Measurements from ENCODE around the gene ATP5ME. TPM values are rescaled to one million over a fixed set of nuclear protein-coding genes. Genes with fewer than 3 reads are reported as not detected.

Gene ATP5ME
- polyA plus RNA-seq, 3 donors from 2014 or later: 466 to 581 (median 532) TPM

GRCh38 chr4:684623-685327, 10.7 kb upstream of the ATP5ME start:
- no peak for DNase-seq
- H3K4me3 Mint-ChIP-seq: peak overlapping the region in 1 of 5 donors; percentile 0
- no peaks in the 10 kb centered on the region for H3K9me3 Mint-ChIP-seq
- peak overlapping the region in 2 of 6 donors; percentile 0 to 26 for H3K27ac Mint-ChIP-seq
- H3K36me3 Mint-ChIP-seq: no peaks in the 10 kb centered on the region
- peaks cover 20 to 23% of the 10 kb centered on the region in 2 donors for H3K4me1 Mint-ChIP-seq
- peaks cover 2 to 8% (median 7%) of the 10 kb centered on the region in 3 donors for H3K27me3 Mint-ChIP-seq (ENCODE audit: low read depth in 3 of 3)

GRCh38 chr4:683982-684622, 10.0 kb upstream of the ATP5ME start:
- H3K9me3 Mint-ChIP-seq: no peaks in the 10 kb centered on the region
- peak overlapping the region in 4 of 6 donors; percentile 21 to 72 (median 45) for H3K27ac Mint-ChIP-seq
- peaks cover 2 to 8% (median 7%) of the 10 kb centered on the region in 3 donors for H3K27me3 Mint-ChIP-seq (ENCODE audit: low read depth in 3 of 3)
- H3K4me1 Mint-ChIP-seq: peaks cover 15 to 18% of the 10 kb centered on the region in 2 donors
- H3K4me3 Mint-ChIP-seq: no peak overlapping the region
- peak in 2 of 3 donors; percentile 35 to 40 for DNase-seq
- H3K36me3 Mint-ChIP-seq: no peaks in the 10 kb centered on the region

GRCh38 chr4:683247-683897, 9.3 kb upstream of the ATP5ME start:
- Mint-ChIP-seq H3K4me3 (no peak overlapping the region), H3K4me1 (peaks cover 15 to 18% of the 10 kb centered on the region in 2 donors), H3K36me3 (no peaks in the 10 kb centered on the region), H3K27ac (peak overlapping the region in 3 of 6 donors; percentile 29 to 72 (median 61)), H3K9me3 (no peaks in the 10 kb centered on the region), H3K27me3 (ENCODE audit: low read depth in 3 of 3) (peaks cover 2 to 8% (median 7%) of the 10 kb centered on the region in 3 donors)
- no peak for DNase-seq

GRCh38 chr4:682490-683172, 8.6 kb upstream of the ATP5ME start:
- peak overlapping the region in 2 of 5 donors; percentile 27 to 39 for H3K4me3 Mint-ChIP-seq
- DNase-seq: no peak
- H3K27ac Mint-ChIP-seq: peak overlapping the region in 1 of 6 donors; percentile 55
- peaks cover 15 to 16% of the 10 kb centered on the region in 2 donors for H3K4me1 Mint-ChIP-seq
- no peaks in the 10 kb centered on the region for H3K36me3 Mint-ChIP-seq
- H3K27me3 Mint-ChIP-seq (ENCODE audit: low read depth in 3 of 3): peaks cover 5 to 8% (median 7%) of the 10 kb centered on the region in 3 donors
- no peaks in the 10 kb centered on the region for H3K9me3 Mint-ChIP-seq

GRCh38 chr4:681736-682451, 7.8 kb upstream of the ATP5ME start:
- H3K4me1 Mint-ChIP-seq: peaks cover 15% of the 10 kb centered on the region in 2 donors
- H3K4me3 Mint-ChIP-seq: no peak overlapping the region
- DNase-seq: peak in 2 of 3 donors; percentile 32 to 36

GRCh38 chr4:680928-681645, 7.0 kb upstream of the ATP5ME start:
- Mint-ChIP-seq H3K27me3 (ENCODE audit: low read depth in 3 of 3) (peaks cover 5 to 8% (median 8%) of the 10 kb centered on the region in 3 donors), H3K9me3 (no peaks in the 10 kb centered on the region), H3K4me3 (peak overlapping the region; percentile 70 to 82 (median 76)), H3K27ac (peak overlapping the region; percentile 89 to 95 (median 92)), H3K4me1 (peaks cover 15% of the 10 kb centered on the region in 2 donors), H3K36me3 (no peaks in the 10 kb centered on the region)
- peak; percentile 85 to 87 (median 85) for DNase-seq

More at GRCh38 chr4:681736-682451, 7.8 kb upstream of the ATP5ME start:
- no peaks in the 10 kb centered on the region for H3K36me3 Mint-ChIP-seq
- no peaks in the 10 kb centered on the region for H3K9me3 Mint-ChIP-seq
- peaks cover 5 to 8% (median 7%) of the 10 kb centered on the region in 3 donors for H3K27me3 Mint-ChIP-seq (ENCODE audit: low read depth in 3 of 3)
- peak overlapping the region in 2 of 6 donors; percentile 49 to 55 for H3K27ac Mint-ChIP-seq

GRCh38 chr4:680551-680927, 6.5 kb upstream of the ATP5ME start:
- no peaks in the 10 kb centered on the region for H3K9me3 Mint-ChIP-seq
- DNase-seq: no peak
- peaks cover 15% of the 10 kb centered on the region in 2 donors for H3K4me1 Mint-ChIP-seq
- peaks cover 5 to 8% (median 8%) of the 10 kb centered on the region in 3 donors for H3K27me3 Mint-ChIP-seq (ENCODE audit: low read depth in 3 of 3)
- no peaks in the 10 kb centered on the region for H3K36me3 Mint-ChIP-seq
- H3K4me3 Mint-ChIP-seq: peak overlapping the region; percentile 70 to 82 (median 76)
- peak overlapping the region; percentile 89 to 95 (median 92) for H3K27ac Mint-ChIP-seq

- no peak for DNase-seq
- Mint-ChIP-seq H3K27me3 (ENCODE audit: low read depth in 3 of 3) (peaks cover 5 to 8% (median 8%) of the 10 kb centered on the region in 3 donors), H3K36me3 (no peaks in the 10 kb centered on the region), H3K9me3 (no peaks in the 10 kb centered on the region), H3K27ac (peak overlapping the region; percentile 89 to 95 (median 92)), H3K4me1 (peaks cover 12 to 17% of the 10 kb centered on the region in 2 donors), H3K4me3 (peak overlapping the region in 3 of 5 donors; percentile 76 to 82 (median 81))
Measured at GRCh38 chr4:680091-680490, 6.0 kb upstream of the ATP5ME start.

GRCh38 chr4:679629-680028, 5.6 kb upstream of the ATP5ME start:
- peaks cover 5 to 8% (median 8%) of the 10 kb centered on the region in 3 donors for H3K27me3 Mint-ChIP-seq (ENCODE audit: low read depth in 3 of 3)
- peak overlapping the region in 3 of 6 donors; percentile 17 to 92 (median 75) for H3K27ac Mint-ChIP-seq
- H3K36me3 Mint-ChIP-seq: no peaks in the 10 kb centered on the region
- peaks cover 9 to 16% of the 10 kb centered on the region in 2 donors for H3K4me1 Mint-ChIP-seq
- peak overlapping the region in 1 of 5 donors; percentile 6 for H3K4me3 Mint-ChIP-seq
- H3K9me3 Mint-ChIP-seq: no peaks in the 10 kb centered on the region
- no peak for DNase-seq

GRCh38 chr4:679104-679481, 5.0 kb upstream of the ATP5ME start:
- Mint-ChIP-seq H3K4me3 (no peak overlapping the region), H3K4me1 (peaks cover 9 to 16% of the 10 kb centered on the region in 2 donors), H3K9me3 (no peaks in the 10 kb centered on the region), H3K27ac (peak overlapping the region in 1 of 6 donors; percentile 7), H3K27me3 (ENCODE audit: low read depth in 3 of 3) (peaks cover 8 to 12% (median 11%) of the 10 kb centered on the region in 3 donors), H3K36me3 (no peaks in the 10 kb centered on the region)
- no peak for DNase-seq

GRCh38 chr4:678331-679103, 4.4 kb upstream of the ATP5ME start:
- H3K9me3 Mint-ChIP-seq: no peaks in the 10 kb centered on the region
- H3K27ac Mint-ChIP-seq: peak overlapping the region in 2 of 6 donors; percentile 40 to 70
- H3K36me3 Mint-ChIP-seq: no peaks in the 10 kb centered on the region
- H3K27me3 Mint-ChIP-seq (ENCODE audit: low read depth in 3 of 3): peaks cover 9 to 13% (median 11%) of the 10 kb centered on the region in 3 donors
- no peak overlapping the region for H3K4me3 Mint-ChIP-seq
- no peak for DNase-seq
- H3K4me1 Mint-ChIP-seq: peaks cover 10 to 17% of the 10 kb centered on the region in 2 donors
